Measurements from ENCODE around the gene IRAK1BP1.

- TF ChIP-seq CTCF (IDR thresholded peaks at IDR 0.05; ENCODE audit: insufficient read depth, low read length, poor library complexity, severe bottlenecking) (no peak), EZH2phosphoT487 (conservative IDR thresholded peaks at IDR 0.05; ENCODE audit: low read length) (no peak)
Observed at GRCh38 chr6:78835817-78836216, 31.5 kb upstream of the IRAK1BP1 start.

Data from SU-DHL-6 (cell line).